Smooth muscle cell (in vitro differentiated cells): Measurements from ENCODE around the gene HSPB6. TPM values are rescaled to one million over a fixed set of nuclear protein-coding genes. Genes with fewer than 3 reads are reported as not detected.
A peak's percentile ranks its signal among the peaks of the same experiment; 100 is the strongest.
"Not testable (repeated sequence)": the region's sequence is repeated elsewhere in the genome, so short reads cannot be mapped to it uniquely, and the experiment has no call there.

Source experiments
- DNase-seq: peaks from one replicate; lab custom pipeline; 2025; ENCODE audit not compliant: unreplicated experiment; lab: John Stamatoyannopoulos, UW
- H2AFZ ChIP-seq: fragments of 200-600 bp; sonication (generic); 2 replicates; pipeline ENCODE4 v1.6.0; 2016; ENCODE audit warnings: antibody characterized with exemption, low read depth, mild to moderate bottlenecking
- H3F3A ChIP-seq: fragments of 200-600 bp; sonication (generic); 2 replicates; pipeline ENCODE4 v1.6.0; 2017; ENCODE audit warnings: antibody characterized with exemption, low read depth
- H3K27ac ChIP-seq: fragments of 200-600 bp; sonication (generic); 2 replicates; pipeline ENCODE4 v1.5.1; 2016; ENCODE audit warnings: low read depth, mild to moderate bottlenecking
- H3K27me3 ChIP-seq: fragments of 200-600 bp; sonication (generic); 2 replicates; pipeline ENCODE4 v1.6.1; 2016; ENCODE audit warnings: low read depth, mild to moderate bottlenecking
- H3K36me3 ChIP-seq: fragments of 200-600 bp; sonication (generic); 2 replicates; pipeline ENCODE4 v1.5.1; 2016; ENCODE audit warnings: low read depth
- H3K4me1 ChIP-seq: fragments of 200-600 bp; sonication (generic); 2 replicates; pipeline ENCODE4 v1.5.1; 2016; ENCODE audit warnings: low read depth
- H3K4me2 ChIP-seq: fragments of 200-600 bp; sonication (generic); 2 replicates; pipeline ENCODE4 v1.6.0; 2016; ENCODE audit warnings: mild to moderate bottlenecking
- H3K4me3 ChIP-seq: fragments of 200-600 bp; sonication (generic); 2 replicates; pipeline ENCODE4 v1.5.1; 2016; ENCODE audit warnings: mild to moderate bottlenecking
- H3K79me2 ChIP-seq: fragments of 200-600 bp; sonication (generic); 2 replicates; pipeline ENCODE4 v1.6.0; 2016; ENCODE audit warnings: low read depth, mild to moderate bottlenecking
- H3K9ac ChIP-seq: fragments of 200-600 bp; sonication (generic); 2 replicates; pipeline ENCODE4 v1.6.0; 2016; ENCODE audit warnings: low read depth
- H3K9me3 ChIP-seq: fragments of 200-600 bp; sonication (generic); replicated peaks from 2 replicates; pipeline ENCODE4 v1.5.1; 2016; ENCODE audit warnings: low read depth
- H4K20me1 ChIP-seq: fragments of 200-600 bp; sonication (generic); 2 replicates; pipeline ENCODE4 v1.6.0; 2016; ENCODE audit warnings: low read depth
- WGBS: methylation state at CpG from one replicate; pipeline ENCODE4 v1.1.7; 2016; ENCODE audit warnings: low lambda C conversion rate; 5-methylcytosine and 5-hydroxymethylcytosine counted together
- polyA plus RNA-seq: library from polyadenylated mRNA; unstranded; fragments of >200 nt; fragmentation: Nextera tagmentation; extraction: Ambion mirVana; gene quantifications from 2 replicates; pipeline ENCODE4 v1.2.1, GENCODE V29; 2016
- total RNA-seq: library from RNA; depleted of rRNA; stranded (reverse); fragments of >200 nt; gene quantifications from 2 replicates; pipeline ENCODE4 v1.2.3, GENCODE V29; 2014
- TF ChIP-seq, protein P1 (sequence below): fragments of 200-600 bp; sonication (generic); IDR thresholded peaks from 2 replicates; pipeline ENCODE4 v1.5.1; 2017; ENCODE audit warnings: borderline replicate concordance, mild to moderate bottlenecking, antibody characterized with exemption; ENCODE audit not compliant: insufficient read depth, poor library complexity, severe bottlenecking

Gene HSPB6
- total and polyA plus RNA-seq, 2 experiments from 2014 or later: 19.1 to 254 TPM

GRCh38 chr19:35801828-35802227 lies 45.0 kb upstream of the HSPB6 start:
- Histone ChIP-seq H3K27me3 (peaks cover 14% of the 10 kb centered on the region), H4K20me1 (no peaks in the 10 kb centered on the region)

DNA sequence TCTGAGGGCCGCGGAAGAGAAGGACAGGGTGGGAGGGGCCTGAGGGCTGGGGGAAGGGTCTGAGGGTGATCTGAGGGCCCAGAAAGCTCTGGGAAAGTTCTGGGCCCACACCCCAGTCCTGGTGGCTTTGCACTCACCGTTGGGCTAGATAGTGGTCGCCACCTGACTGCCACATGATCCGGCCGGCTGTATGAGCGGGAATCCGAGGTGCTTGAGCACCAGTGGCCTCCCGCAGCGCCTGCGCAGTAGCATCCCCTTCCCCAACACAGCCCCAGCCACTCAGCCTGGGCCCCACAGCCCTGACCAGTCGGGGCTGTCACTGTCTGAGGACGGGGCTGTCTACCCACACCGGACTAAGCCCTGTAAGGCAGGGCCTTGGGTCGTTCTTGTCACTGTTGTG lies 40.8 kb upstream of the HSPB6 start:
- Histone ChIP-seq H3K4me1 (peaks cover 4% of the 10 kb centered on the region), H3K79me2 (no peaks in the 10 kb centered on the region), H3K4me3 (peak overlapping the region; percentile 29), H3K36me3 (no peaks in the 10 kb centered on the region), H4K20me1 (no peaks in the 10 kb centered on the region), H3K9me3 (no peaks in the 10 kb centered on the region), H3K27me3 (peaks cover 23% of the 10 kb centered on the region), H3K27ac (no peak overlapping the region), H3F3A (no peaks in the 10 kb centered on the region), H3K4me2 (peak overlapping the region; percentile 73), H2AFZ (no peak overlapping the region), H3K9ac (no peak overlapping the region)
- 17% methylated on average over 13 of the region's 15 CpGs for WGBS
- TF ChIP-seq, protein P1, sequence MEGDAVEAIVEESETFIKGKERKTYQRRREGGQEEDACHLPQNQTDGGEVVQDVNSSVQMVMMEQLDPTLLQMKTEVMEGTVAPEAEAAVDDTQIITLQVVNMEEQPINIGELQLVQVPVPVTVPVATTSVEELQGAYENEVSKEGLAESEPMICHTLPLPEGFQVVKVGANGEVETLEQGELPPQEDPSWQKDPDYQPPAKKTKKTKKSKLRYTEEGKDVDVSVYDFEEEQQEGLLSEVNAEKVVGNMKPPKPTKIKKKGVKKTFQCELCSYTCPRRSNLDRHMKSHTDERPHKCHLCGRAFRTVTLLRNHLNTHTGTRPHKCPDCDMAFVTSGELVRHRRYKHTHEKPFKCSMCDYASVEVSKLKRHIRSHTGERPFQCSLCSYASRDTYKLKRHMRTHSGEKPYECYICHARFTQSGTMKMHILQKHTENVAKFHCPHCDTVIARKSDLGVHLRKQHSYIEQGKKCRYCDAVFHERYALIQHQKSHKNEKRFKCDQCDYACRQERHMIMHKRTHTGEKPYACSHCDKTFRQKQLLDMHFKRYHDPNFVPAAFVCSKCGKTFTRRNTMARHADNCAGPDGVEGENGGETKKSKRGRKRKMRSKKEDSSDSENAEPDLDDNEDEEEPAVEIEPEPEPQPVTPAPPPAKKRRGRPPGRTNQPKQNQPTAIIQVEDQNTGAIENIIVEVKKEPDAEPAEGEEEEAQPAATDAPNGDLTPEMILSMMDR: no peak
- no peak for DNase-seq

More at GRCh38 chr19:35801828-35802227, 45.0 kb upstream of the HSPB6 start:
- no peak overlapping the region for H3K9ac ChIP-seq
- DNase-seq: no peak
- TF ChIP-seq, protein P1: no peak
- H3K4me3 ChIP-seq: no peak overlapping the region
- 75% methylated on average over 3 of the region's 3 CpGs for WGBS
- no peak overlapping the region for H2AFZ ChIP-seq
- H3F3A ChIP-seq: no peaks in the 10 kb centered on the region
- H3K9me3 ChIP-seq: no peaks in the 10 kb centered on the region
- H3K79me2 ChIP-seq: no peaks in the 10 kb centered on the region
- H3K4me1 ChIP-seq: peaks cover 4% of the 10 kb centered on the region
- no peak overlapping the region for H3K27ac ChIP-seq
- no peaks in the 10 kb centered on the region for H3K36me3 ChIP-seq
- H3K4me2 ChIP-seq: no peak overlapping the region

- peaks cover 4% of the 10 kb centered on the region for H3K4me1 ChIP-seq
- H3K27me3 ChIP-seq: peaks cover 23% of the 10 kb centered on the region
- H3F3A ChIP-seq: no peaks in the 10 kb centered on the region
- no peak overlapping the region for H2AFZ ChIP-seq
- H3K4me3 ChIP-seq: peak overlapping the region; percentile 29
- H3K27ac ChIP-seq: no peak overlapping the region
- no peaks in the 10 kb centered on the region for H3K9me3 ChIP-seq
- TF ChIP-seq, protein P1: no peak
- no peak overlapping the region for H3K9ac ChIP-seq
- no peaks in the 10 kb centered on the region for H3K79me2 ChIP-seq
- H3K36me3 ChIP-seq: no peaks in the 10 kb centered on the region
- H4K20me1 ChIP-seq: no peaks in the 10 kb centered on the region
- no peak for DNase-seq
- 45% methylated on average over 23 of the region's 39 CpGs for WGBS
- H3K4me2 ChIP-seq: peak overlapping the region; percentile 73
Measured at GRCh38 chr19:35796645-35797542, 40.1 kb upstream of the HSPB6 start.

GRCh38 chr19:35795564-35795963 lies 38.7 kb upstream of the HSPB6 start:
- H3K79me2 ChIP-seq, DNase-seq, H3K36me3 ChIP-seq, H3K27ac ChIP-seq, H3K4me1 ChIP-seq, H4K20me1 ChIP-seq, H3K4me2 ChIP-seq, H3K4me3 ChIP-seq, H2AFZ ChIP-seq, H3K9me3 ChIP-seq, H3K9ac ChIP-seq, H3F3A ChIP-seq: not testable (repeated sequence)
- peaks cover 23% of the 10 kb centered on the region for H3K27me3 ChIP-seq
- WGBS: 95% methylated on average over 1 of the region's 1 CpG
